GM13976 (cell line): ENCODE results near the gene KCNJ5.

Experiments used
- DNase-seq: peaks from one replicate; pipeline ENCODE4 v3.0.0; 2012; ENCODE audit warnings: low spot score
- in situ Hi-C: fragments of 300-500 bp; cut with MboI; formaldehyde crosslinking; loops from one replicate; pipeline ENCODE4 v1.12.0; 2022; ENCODE audit warnings: low sequenced_read_pairs, mixed read lengths, inconsistent platforms; ENCODE audit not compliant: unreplicated experiment
- TF ChIP-seq, protein P1 (sequence below): IDR thresholded peaks from 2 replicates; pipeline ENCODE4 v1.5.1; 2012; ENCODE audit warnings: borderline replicate concordance, mild to moderate bottlenecking; ENCODE audit not compliant: insufficient read depth; ENCODE audit errors: extremely low read depth, missing control alignments, control extremely low read depth

Gene KCNJ5

GRCh38 chr11:128926437-128927107 is 35.4 kb downstream of the KCNJ5 start:
- no peak for DNase-seq
- in situ Hi-C loops, result no loop called here
- TF ChIP-seq, protein P1, sequence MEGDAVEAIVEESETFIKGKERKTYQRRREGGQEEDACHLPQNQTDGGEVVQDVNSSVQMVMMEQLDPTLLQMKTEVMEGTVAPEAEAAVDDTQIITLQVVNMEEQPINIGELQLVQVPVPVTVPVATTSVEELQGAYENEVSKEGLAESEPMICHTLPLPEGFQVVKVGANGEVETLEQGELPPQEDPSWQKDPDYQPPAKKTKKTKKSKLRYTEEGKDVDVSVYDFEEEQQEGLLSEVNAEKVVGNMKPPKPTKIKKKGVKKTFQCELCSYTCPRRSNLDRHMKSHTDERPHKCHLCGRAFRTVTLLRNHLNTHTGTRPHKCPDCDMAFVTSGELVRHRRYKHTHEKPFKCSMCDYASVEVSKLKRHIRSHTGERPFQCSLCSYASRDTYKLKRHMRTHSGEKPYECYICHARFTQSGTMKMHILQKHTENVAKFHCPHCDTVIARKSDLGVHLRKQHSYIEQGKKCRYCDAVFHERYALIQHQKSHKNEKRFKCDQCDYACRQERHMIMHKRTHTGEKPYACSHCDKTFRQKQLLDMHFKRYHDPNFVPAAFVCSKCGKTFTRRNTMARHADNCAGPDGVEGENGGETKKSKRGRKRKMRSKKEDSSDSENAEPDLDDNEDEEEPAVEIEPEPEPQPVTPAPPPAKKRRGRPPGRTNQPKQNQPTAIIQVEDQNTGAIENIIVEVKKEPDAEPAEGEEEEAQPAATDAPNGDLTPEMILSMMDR, result no peak

DNA sequence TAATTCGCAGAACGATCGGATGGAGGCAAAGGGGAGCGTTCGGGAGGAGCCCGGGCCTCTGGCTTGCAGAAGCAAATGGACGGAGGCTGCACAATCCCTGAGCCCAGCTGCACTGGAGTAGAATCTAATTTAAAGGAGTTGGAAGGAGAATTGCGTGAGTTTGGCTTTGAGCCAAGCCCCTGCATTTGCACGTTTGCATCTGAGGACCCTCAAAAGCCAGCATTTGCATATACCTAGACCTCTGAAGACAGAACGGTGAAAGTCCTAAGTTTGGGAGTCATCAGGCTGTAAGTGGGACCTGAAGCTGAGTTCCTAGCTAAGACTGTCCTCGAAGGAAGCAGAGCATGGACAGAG is 35.9 kb downstream of the KCNJ5 start:
- DNase-seq, result no peak
- TF ChIP-seq, protein P1, result no peak
- in situ Hi-C loops, result no loop called here

DNA sequence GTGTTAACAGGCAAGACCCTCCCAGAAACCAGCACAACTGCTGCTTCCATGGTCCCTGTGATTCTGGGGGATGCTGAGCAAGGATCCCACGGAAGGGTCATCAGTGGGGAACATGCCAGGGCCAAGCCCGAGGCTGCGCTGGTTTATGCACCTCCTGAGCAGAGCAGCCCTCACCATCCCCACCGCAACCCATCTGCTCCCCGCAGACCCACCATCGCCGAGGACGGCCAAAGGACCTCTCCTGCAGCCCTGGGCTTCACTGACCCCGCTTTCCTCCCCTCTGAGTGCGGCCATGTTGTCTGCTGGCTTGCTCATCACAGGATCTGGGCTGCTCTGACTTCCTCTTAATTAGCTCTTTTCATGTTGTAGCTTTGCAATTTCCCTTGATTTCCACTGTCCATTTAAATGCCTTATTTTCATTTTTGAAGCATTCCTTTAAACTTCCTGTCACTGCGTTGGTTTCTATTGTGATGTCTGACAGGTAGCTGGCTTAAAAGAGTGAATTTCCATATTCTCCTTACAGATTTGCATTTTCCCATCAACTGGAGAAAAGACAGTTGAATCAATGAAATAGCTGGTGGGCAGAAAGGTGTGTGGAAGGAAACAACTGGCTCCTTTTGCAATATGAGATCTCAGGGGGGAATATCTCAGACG is 36.7 kb downstream of the KCNJ5 start:
- in situ Hi-C loops, result no loop called here
- TF ChIP-seq, protein P1, result no peak
- no peak for DNase-seq

GRCh38 chr11:128928400-128928799 is 37.2 kb downstream of the KCNJ5 start:
- TF ChIP-seq, protein P1, result no peak
- in situ Hi-C loops, result no loop called here
- peak; percentile 64 for DNase-seq

DNA sequence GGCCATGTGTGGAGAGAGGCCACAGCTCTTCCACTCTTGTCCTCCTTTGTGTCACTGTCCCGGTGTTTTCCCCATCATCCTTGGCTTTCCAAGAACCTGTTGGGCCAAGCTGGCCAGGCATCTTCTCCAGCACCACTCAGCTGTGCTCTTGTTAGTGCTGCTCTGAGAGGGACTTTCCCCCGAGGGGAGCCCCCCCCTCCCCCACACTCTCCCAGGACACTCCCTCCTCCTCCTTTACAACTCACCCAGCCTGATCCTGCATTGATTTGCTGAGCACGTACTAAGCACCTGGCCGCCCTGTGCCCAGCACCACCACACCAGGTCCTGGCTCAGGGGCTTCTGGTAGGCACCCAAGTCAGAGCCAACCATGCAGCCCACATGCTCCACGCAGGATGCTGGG is 38.3 kb downstream of the KCNJ5 start:
- TF ChIP-seq, protein P1, result no peak
- peak; percentile 66 for DNase-seq
- in situ Hi-C loops, result no loop called here

GRCh38 chr11:128929991-128930390 is 38.8 kb downstream of the KCNJ5 start:
- no peak for DNase-seq
- in situ Hi-C loops, result no loop called here

More at GRCh38 chr11:128929991-128930390, 38.8 kb downstream of the KCNJ5 start:
- TF ChIP-seq, protein P1, result no peak
